Subcutaneous abdominal adipose tissue (tissue), 5 donors: ENCODE measurements around the gene SYT7.

Source experiments
- H3K27ac ChIP-seq: one replicate; pipeline ENCODE4 v1.7.0; 2013; ENCODE audit warnings: low read depth, mild to moderate bottlenecking, inconsistent platforms, low read length, moderate library complexity
- H3K27me3 ChIP-seq, 5 donors: one replicate each; pipeline ENCODE4 v1.7.0; 2013; ENCODE audit warnings: low read length in 5 of 5, inconsistent platforms in 1 of 5; ENCODE audit not compliant: control insufficient read depth in 5 of 5, insufficient read depth in 4 of 5
- H3K36me3 ChIP-seq, 5 donors: one replicate each; pipeline ENCODE4 v1.7.0; 2013; ENCODE audit warnings: low read length in 5 of 5; ENCODE audit not compliant: control insufficient read depth in 5 of 5, insufficient read depth in 5 of 5
- H3K4me1 ChIP-seq, 5 donors: one replicate each; pipeline ENCODE4 v1.7.0; 2013; ENCODE audit warnings: low read length in 5 of 5, mild to moderate bottlenecking in 3 of 5, moderate library complexity in 1 of 5; ENCODE audit not compliant: control insufficient read depth in 5 of 5, insufficient read depth in 5 of 5
- H3K4me3 ChIP-seq, 5 donors: one replicate each; pipeline ENCODE4 v1.7.0; 2013; ENCODE audit warnings: low read length in 5 of 5, low read depth in 1 of 5
- H3K9ac ChIP-seq, 5 donors: one replicate each; pipeline ENCODE4 v1.7.0; 2013; ENCODE audit warnings: low read length in 5 of 5, mild to moderate bottlenecking in 4 of 5, moderate library complexity in 3 of 5
- H3K9me3 ChIP-seq, 5 donors: one replicate each; pipeline ENCODE4 v1.7.0; 2013; ENCODE audit warnings: low read length in 5 of 5; ENCODE audit not compliant: control insufficient read depth in 5 of 5
- donor health status: healthy.
- donor health status: healthy.
- donor health status: healthy.
- donor health status: healthy.
- donor health status: healthy.

Gene SYT7

DNA sequence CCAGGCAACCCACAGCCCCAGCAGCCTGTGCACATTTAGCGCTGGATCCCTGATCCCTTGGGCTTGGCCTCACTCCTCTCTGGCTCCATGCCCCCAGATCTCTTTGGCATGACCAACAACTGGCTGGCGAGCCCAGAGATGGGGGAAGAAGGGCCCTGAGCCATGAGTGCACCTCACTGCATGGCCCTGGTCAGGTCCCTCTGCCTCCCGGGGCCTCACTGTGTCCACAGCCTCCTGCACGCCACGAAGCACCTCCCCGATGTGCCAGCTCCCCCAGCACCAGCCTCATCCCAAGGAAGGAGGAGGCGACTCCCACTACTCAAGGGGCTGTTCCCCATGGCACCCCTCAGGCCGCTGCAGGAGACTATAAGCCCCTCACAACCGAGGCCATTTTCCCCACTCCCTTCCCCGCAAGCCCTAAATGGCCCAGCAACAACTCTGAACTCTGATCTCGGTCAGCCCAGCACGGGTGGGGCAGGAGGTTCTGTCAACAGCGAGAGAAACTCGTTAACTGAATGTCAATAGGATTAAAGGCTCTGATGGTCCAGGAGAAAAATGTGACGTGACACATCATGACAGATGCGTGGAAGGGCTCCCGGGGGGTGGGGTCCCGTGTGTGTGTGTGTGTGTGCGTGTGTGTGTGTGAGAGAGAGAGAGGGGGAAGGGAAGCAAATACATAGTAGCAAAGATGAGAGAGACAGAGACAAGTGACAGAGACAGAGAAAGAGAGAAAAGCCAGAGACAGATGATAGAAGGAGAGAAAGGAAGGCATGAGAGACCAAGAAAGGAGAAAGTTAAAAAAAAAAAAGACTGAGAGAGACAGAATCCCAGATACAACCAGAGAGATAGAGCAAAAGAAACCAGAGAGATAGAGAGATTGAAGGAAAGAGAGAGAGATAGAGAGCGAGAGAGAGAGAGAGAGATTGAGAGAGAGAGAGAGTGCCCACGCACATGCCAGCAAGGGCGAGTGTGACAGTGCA lies 28.4 kb upstream of the SYT7 start:
- peaks cover 0 to 35% (median 30%) of the 10 kb centered on the region in 5 donors for H3K27me3 ChIP-seq
- H3K9ac ChIP-seq: no peak overlapping the region
- no peaks in the 10 kb centered on the region for H3K36me3 ChIP-seq
- H3K4me3 ChIP-seq: no peak overlapping the region
- H3K9me3 ChIP-seq: peaks cover 0 to 5% (median 0%) of the 10 kb centered on the region in 5 donors
- H3K27ac ChIP-seq: no peak overlapping the region
- H3K4me1 ChIP-seq: no peaks in the 10 kb centered on the region

DNA sequence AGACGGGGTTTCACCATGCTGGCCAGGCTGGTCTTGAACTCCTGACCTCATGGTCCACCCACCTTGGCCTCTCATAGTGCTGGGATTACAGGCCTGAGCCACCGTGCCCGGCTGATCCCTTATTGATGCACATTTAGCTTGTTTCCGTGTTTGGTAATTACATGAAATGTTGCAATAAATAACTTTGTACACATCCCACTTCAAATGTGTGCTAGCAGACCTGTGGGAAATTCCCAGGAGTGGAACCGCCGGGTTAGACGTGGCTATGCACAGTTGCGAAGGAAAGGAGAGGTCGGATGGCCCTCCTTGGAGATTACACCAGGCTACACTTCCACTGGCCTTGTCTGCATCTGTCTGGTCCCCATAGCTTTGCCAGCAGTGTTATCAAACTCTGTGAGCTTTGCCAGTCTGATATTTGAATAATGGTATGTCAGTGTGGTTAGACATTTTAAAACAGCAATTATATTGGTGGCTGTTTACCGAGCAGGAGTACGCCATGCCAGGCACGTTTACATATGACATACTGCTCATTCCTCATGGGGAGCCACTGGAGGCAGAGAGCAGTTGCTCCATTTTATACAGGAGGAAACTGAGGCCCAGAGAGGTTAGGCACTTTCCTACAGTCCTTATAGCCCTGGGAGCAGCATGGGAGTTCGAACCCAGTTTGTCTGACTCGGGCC lies 27.2 kb upstream of the SYT7 start:
- Histone ChIP-seq H3K27ac (no peak overlapping the region), H3K4me1 (peaks cover 0 to 7% (median 5%) of the 10 kb centered on the region in 5 donors), H3K9ac (no peak overlapping the region), H3K4me3 (no peak overlapping the region), H3K36me3 (no peaks in the 10 kb centered on the region), H3K9me3 (peaks cover 0 to 5% (median 0%) of the 10 kb centered on the region in 5 donors), H3K27me3 (peaks cover 0 to 31% (median 24%) of the 10 kb centered on the region in 5 donors)

DNA sequence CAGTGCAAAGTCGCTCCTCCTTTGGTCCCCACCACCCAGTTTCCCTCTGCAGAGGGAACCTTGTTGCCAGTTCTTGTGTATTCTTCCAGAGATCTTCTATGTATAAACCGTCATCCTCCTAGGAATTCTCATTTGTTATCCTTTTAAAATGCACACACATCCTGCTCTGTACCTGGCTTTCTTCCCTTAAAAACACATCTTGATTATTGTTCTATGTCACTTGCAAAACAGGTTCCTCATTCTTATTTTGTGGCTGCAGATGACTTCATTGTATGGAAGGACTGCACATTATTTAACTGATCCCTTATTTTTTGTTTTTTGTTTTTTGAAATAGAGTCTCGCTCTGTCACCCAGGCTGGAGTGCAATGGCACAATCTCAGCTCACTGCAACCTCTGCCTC lies 26.6 kb upstream of the SYT7 start:
- Histone ChIP-seq H3K36me3 (no peaks in the 10 kb centered on the region), H3K27me3 (peaks cover 0 to 31% (median 26%) of the 10 kb centered on the region in 5 donors)

DNA sequence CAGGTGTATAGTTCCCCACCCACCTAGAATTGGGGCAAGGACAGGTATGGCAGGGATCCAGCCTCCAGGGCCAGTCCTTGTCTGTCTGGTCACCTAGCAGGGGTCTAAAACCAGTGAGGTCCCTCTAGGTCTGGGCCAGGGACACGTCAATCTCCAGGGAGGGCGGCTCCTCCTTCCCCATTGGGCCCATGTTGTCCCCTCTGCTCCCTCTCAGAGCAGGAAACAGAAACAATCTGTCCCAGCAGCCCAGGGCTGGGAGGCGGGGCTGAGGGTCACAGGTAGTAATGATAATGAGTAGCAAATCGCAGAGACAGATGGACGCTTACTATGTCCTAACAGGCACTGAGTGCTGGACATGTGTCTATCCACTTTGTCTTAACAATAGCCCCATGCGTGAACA lies 22.8 kb upstream of the SYT7 start:
- no peak overlapping the region for H3K4me3 ChIP-seq

More for the DNA sequence above, 26.6 kb upstream of the SYT7 start:
- Histone ChIP-seq H3K9ac (no peak overlapping the region), H3K27ac (no peak overlapping the region), H3K4me1 (peaks cover 0 to 11% (median 10%) of the 10 kb centered on the region in 5 donors), H3K4me3 (no peak overlapping the region), H3K9me3 (peaks cover 0 to 5% (median 0%) of the 10 kb centered on the region in 5 donors)

DNA sequence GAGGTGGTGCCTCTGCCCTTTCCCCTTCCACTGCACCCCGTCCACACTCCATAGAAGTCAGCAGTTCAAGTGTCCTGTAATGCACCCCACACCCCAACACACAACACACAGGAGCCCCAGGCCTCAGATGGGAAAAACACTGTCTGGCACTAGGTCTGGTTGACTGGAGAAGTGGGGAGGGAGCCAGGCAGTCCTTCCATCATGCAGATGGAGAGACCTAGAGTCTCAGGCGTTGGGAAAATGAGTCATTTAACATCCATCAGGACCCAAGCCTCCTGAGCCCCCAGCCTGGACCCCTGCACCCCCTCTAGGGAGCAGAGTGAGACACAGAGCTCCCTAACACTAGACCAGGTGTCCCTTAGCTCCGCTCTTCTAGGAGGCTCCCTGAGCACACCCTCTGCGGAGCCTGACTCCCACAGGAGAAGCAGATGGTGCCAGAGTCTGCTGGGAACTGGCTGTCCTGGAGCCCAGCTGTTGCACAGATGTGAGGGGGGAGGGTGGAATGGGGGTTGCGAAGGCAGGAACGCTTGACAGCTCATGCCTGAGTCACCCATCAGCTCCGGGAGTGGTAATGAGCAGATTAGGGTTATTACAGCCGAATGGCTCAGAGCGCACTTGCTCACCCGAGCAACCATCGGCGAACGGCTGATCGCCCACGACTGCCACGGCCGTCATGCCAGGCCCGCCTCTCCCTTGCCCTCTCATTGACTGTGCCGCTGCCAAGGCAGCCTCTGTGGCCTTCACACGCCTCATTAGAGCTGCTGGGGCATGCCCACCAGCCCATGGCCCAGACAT lies 22.1 kb upstream of the SYT7 start:
- H3K36me3 ChIP-seq: no peaks in the 10 kb centered on the region
- no peak overlapping the region for H3K4me3 ChIP-seq
- H3K4me1 ChIP-seq: peaks cover 0 to 24% (median 20%) of the 10 kb centered on the region in 5 donors
- peaks cover 0 to 16% (median 12%) of the 10 kb centered on the region in 5 donors for H3K27me3 ChIP-seq
- peak overlapping the region in 1 of 5 donors; percentile 37 for H3K9ac ChIP-seq
- H3K27ac ChIP-seq: no peak overlapping the region
- H3K9me3 ChIP-seq: no peaks in the 10 kb centered on the region

More for the DNA sequence above, 22.8 kb upstream of the SYT7 start:
- Histone ChIP-seq H3K36me3 (no peaks in the 10 kb centered on the region), H3K9me3 (no peaks in the 10 kb centered on the region), H3K27ac (no peak overlapping the region), H3K4me1 (peaks cover 0 to 24% (median 20%) of the 10 kb centered on the region in 5 donors), H3K27me3 (peaks cover 0 to 18% (median 12%) of the 10 kb centered on the region in 5 donors), H3K9ac (peak overlapping the region in 1 of 5 donors; percentile 37)

GRCh38 chr11:61601512-61601911 lies 20.6 kb upstream of the SYT7 start:
- H3K27me3 ChIP-seq: peaks cover 0 to 22% (median 12%) of the 10 kb centered on the region in 5 donors

DNA sequence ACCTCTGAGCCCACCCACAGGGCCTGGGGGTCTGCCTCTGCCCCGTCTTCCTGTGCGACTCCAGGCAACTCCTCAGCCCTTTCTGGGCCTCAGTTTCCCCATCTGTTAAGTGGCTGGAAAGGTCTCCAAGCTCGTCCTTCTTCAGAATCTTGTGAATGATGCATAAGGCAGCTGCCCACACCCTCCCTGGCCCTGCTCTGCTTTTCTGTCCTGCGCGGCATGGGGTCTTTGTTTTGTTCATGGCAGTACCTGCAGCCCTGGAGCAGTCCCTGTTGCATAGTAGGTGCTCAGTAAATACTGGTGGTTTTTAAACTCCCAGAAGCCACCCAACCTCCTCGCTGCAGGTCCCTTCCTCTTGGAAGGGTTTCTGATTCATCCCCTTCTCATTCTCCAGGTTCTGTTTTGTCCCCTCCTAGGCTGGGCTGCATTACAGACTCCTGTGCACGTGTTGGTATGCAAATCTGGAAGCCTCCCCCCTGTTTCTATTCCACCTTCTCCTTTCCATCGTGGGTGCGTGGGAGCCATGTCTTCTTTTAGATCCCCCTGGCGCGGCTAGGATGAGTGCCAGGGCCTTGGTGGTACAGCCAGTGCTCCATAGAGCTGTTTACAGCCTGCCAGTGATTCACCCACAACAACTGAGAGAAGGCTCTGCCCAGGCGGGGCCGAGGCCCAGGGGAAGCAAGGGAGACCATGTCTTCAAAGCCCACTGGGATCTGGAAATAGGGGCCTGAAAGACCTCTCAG lies 19.3 kb upstream of the SYT7 start:
- peak overlapping the region in 1 of 5 donors; percentile 11 for H3K4me3 ChIP-seq
- peaks cover 0 to 42% (median 32%) of the 10 kb centered on the region in 5 donors for H3K4me1 ChIP-seq
- H3K36me3 ChIP-seq: no peaks in the 10 kb centered on the region
- peaks cover 0 to 22% (median 13%) of the 10 kb centered on the region in 5 donors for H3K27me3 ChIP-seq
- H3K9ac ChIP-seq: no peak overlapping the region
- no peaks in the 10 kb centered on the region for H3K9me3 ChIP-seq
- H3K27ac ChIP-seq: no peak overlapping the region

More at GRCh38 chr11:61601512-61601911, 20.6 kb upstream of the SYT7 start:
- no peaks in the 10 kb centered on the region for H3K36me3 ChIP-seq
- H3K9ac ChIP-seq: no peak overlapping the region
- H3K27ac ChIP-seq: no peak overlapping the region
- H3K9me3 ChIP-seq: no peaks in the 10 kb centered on the region
- no peak overlapping the region for H3K4me3 ChIP-seq
- peaks cover 0 to 28% (median 21%) of the 10 kb centered on the region in 5 donors for H3K4me1 ChIP-seq

- no peak overlapping the region for H3K9ac ChIP-seq
- no peak overlapping the region for H3K27ac ChIP-seq
- no peaks in the 10 kb centered on the region for H3K36me3 ChIP-seq
- H3K4me1 ChIP-seq: peaks cover 0 to 48% (median 37%) of the 10 kb centered on the region in 5 donors
- peak overlapping the region in 1 of 5 donors; percentile 11 for H3K4me3 ChIP-seq
- H3K9me3 ChIP-seq: no peaks in the 10 kb centered on the region
- peaks cover 0 to 27% (median 15%) of the 10 kb centered on the region in 5 donors for H3K27me3 ChIP-seq
Observed at GRCh38 chr11:61598886-61599868, 18.3 kb upstream of the SYT7 start.
